IMR-90 (cell line): ENCODE results near the gene ASS1. TPM values are rescaled to one million over a fixed set of nuclear protein-coding genes. Genes with fewer than 3 reads are reported as not detected.

ENCODE experiments used
- ATAC-seq: fragments of 200-7000 bp; cut with Tn5 transposase; 2 replicates; pipeline ENCODE4 v1.9.1; 2020; ENCODE audit warnings: low read depth, mild to moderate bottlenecking, moderate library complexity
- BruUV-seq: library from RNA; stranded (reverse); fragments of 400-500 nt; replicated peaks from 2 replicates; lab custom pipeline; 2021; lab: Mats Ljungman, UMichigan
- CTCF ChIA-PET: fragments of 300-600 bp; formaldehyde crosslinking; extraction: SDS; loops from one replicate; lab custom pipeline; 2021; ENCODE audit warnings: antibody characterized with exemption; lab: Yijun Ruan, JAX
- POLR2A ChIA-PET: fragments of 300-600 bp; sonication (Branson Sonifier 250); formaldehyde crosslinking; loops from one replicate; lab custom pipeline; 2022; ENCODE audit warnings: antibody characterized with exemption; ENCODE audit not compliant: unreplicated experiment; lab: Charles Lee
- DNase-seq: peaks from one replicate; pipeline ENCODE4 v3.0.0; 2013
- H2AFZ ChIP-seq: replicated peaks from 2 replicates; pipeline ENCODE3; 2013; ENCODE audit warnings: low read length, mild to moderate bottlenecking; ENCODE audit not compliant: poor library complexity
- H2AK5ac ChIP-seq: 2 replicates; pipeline ENCODE4 v1.6.1; 2013; ENCODE audit warnings: low read depth, low read length, inconsistent platforms
- H2AK9ac ChIP-seq: replicated peaks from 2 replicates; pipeline ENCODE3; 2013; ENCODE audit warnings: mild to moderate bottlenecking, low read depth, low read length, moderate library complexity; ENCODE audit not compliant: poor library complexity
- H2BK120ac ChIP-seq: 2 replicates; pipeline ENCODE4 v1.6.1; 2013; ENCODE audit warnings: low read depth, low read length, inconsistent platforms
- H2BK15ac ChIP-seq: 3 replicates; pipeline ENCODE4 v1.6.1; 2013; ENCODE audit warnings: low read depth, low read length, inconsistent platforms
- H2BK20ac ChIP-seq: 2 replicates; pipeline ENCODE4 v1.6.1; 2013; ENCODE audit warnings: low read depth, mild to moderate bottlenecking, inconsistent platforms, low read length, moderate library complexity
- H2BK5ac ChIP-seq: 2 replicates; pipeline ENCODE4 v1.6.1; 2013; ENCODE audit warnings: mild to moderate bottlenecking, low read depth, low read length, inconsistent platforms; ENCODE audit not compliant: poor library complexity, severe bottlenecking
- H3K14ac ChIP-seq: replicated peaks from 2 replicates; pipeline ENCODE4 v1.6.1; 2013; ENCODE audit warnings: low read depth, low read length, inconsistent platforms
- H3K18ac ChIP-seq: 2 replicates; pipeline ENCODE4 v1.6.1; 2013; ENCODE audit warnings: low read depth, low read length, control low read depth
- H3K23ac ChIP-seq: 2 replicates; pipeline ENCODE4 v1.6.1; 2013; ENCODE audit warnings: low read depth, low read length, inconsistent platforms
- H3K27ac ChIP-seq: 2 replicates; pipeline ENCODE4 v1.5.1; 2013; ENCODE audit warnings: mild to moderate bottlenecking, control low read depth, low read length; ENCODE audit not compliant: insufficient read depth
- H3K27me3 ChIP-seq: 2 replicates; pipeline ENCODE4 v1.6.1; 2013; ENCODE audit warnings: low read length; ENCODE audit not compliant: control insufficient read depth, insufficient read depth
- H3K36me3 ChIP-seq: 2 replicates; pipeline ENCODE4 v1.6.1; 2013; ENCODE audit warnings: low read length, mixed read lengths; ENCODE audit not compliant: control insufficient read depth, insufficient read depth
- H3K4ac ChIP-seq: 2 replicates; pipeline ENCODE4 v1.6.1; 2013; ENCODE audit warnings: low read depth, low read length, inconsistent platforms
- H3K4me1 ChIP-seq: 2 replicates; pipeline ENCODE4 v1.6.1; 2013; ENCODE audit warnings: low read length, mixed read lengths; ENCODE audit not compliant: control insufficient read depth, insufficient read depth
- H3K4me2 ChIP-seq: 2 replicates; pipeline ENCODE4 v1.6.1; 2013; ENCODE audit warnings: low read depth, mild to moderate bottlenecking, control low read depth, low read length, moderate library complexity
- H3K4me3 ChIP-seq: 2 replicates; pipeline ENCODE4 v1.5.1; 2013; ENCODE audit warnings: low read depth, mild to moderate bottlenecking, control low read depth, low read length, moderate library complexity; ENCODE audit not compliant: insufficient read depth
- H3K56ac ChIP-seq: 2 replicates; pipeline ENCODE4 v1.6.1; 2013; ENCODE audit warnings: low read length, inconsistent platforms; ENCODE audit not compliant: insufficient read depth; ENCODE audit errors: extremely low read depth
- H3K79me1 ChIP-seq, 2 experiments: 2 replicates each; pipeline ENCODE4 v1.6.1; 2013; ENCODE audit warnings: low read length in 2 of 2, inconsistent platforms in 1 of 2, low read depth in 1 of 2
- H3K9ac ChIP-seq: 2 replicates; pipeline ENCODE4 v1.6.1; 2013; ENCODE audit warnings: low read depth, low read length, control low read depth
- H3K9me1 ChIP-seq: 2 replicates; pipeline ENCODE4 v1.6.1; 2013; ENCODE audit warnings: low read length, inconsistent platforms; ENCODE audit not compliant: insufficient read depth
- H3K9me3 ChIP-seq: 2 replicates; pipeline ENCODE4 v1.6.1; 2013; ENCODE audit warnings: low read length; ENCODE audit not compliant: control insufficient read depth, insufficient read depth
- H4K20me1 ChIP-seq: 2 replicates; pipeline ENCODE4 v1.6.1; 2013; ENCODE audit warnings: low read length, inconsistent platforms; ENCODE audit not compliant: insufficient read depth
- H4K5ac ChIP-seq: 2 replicates; pipeline ENCODE4 v1.6.1; 2013; ENCODE audit warnings: mild to moderate bottlenecking, low read depth, low read length, control low read depth
- H4K8ac ChIP-seq, 2 experiments: 2 replicates each; pipeline ENCODE4 v1.6.1; 2013; ENCODE audit warnings: low read depth in 2 of 2, low read length in 2 of 2, control low read depth in 1 of 2, inconsistent platforms in 1 of 2
- H4K91ac ChIP-seq: 2 replicates; pipeline ENCODE4 v1.6.1; 2013; ENCODE audit warnings: low read depth, low read length, inconsistent platforms; ENCODE audit not compliant: insufficient read depth
- BHLHE40 ChIP-seq: fragments of 150-350 bp; IDR thresholded peaks from 2 replicates; pipeline ENCODE4 v1.6.1; 2016; ENCODE audit warnings: mild to moderate bottlenecking, low read depth, low read length
- CEBPB ChIP-seq: IDR thresholded peaks from 2 replicates; pipeline ENCODE4 v1.6.1; 2012; ENCODE audit warnings: low read depth, low read length, improper control_type of control experiment
- CHD1 ChIP-seq: IDR thresholded peaks from 2 replicates; pipeline ENCODE4 v1.6.1; 2012; ENCODE audit warnings: low read depth, low read length, improper control_type of control experiment
- CTCF ChIP-seq: conservative IDR thresholded peaks from 2 replicates; pipeline ENCODE4 v1.5.1; 2012; ENCODE audit warnings: mild to moderate bottlenecking, low read depth, low read length, improper control_type of control experiment
- ELK1 ChIP-seq: fragments of 150-350 bp; IDR thresholded peaks from 2 replicates; pipeline ENCODE4 v1.6.1; 2016; ENCODE audit warnings: low read depth, mild to moderate bottlenecking, low read length, moderate library complexity, borderline replicate concordance
- FOS ChIP-seq: fragments of 150-350 bp; IDR thresholded peaks from 2 replicates; pipeline ENCODE4 v1.6.1; 2016; ENCODE audit warnings: low read depth, low read length
- MAFK ChIP-seq: IDR thresholded peaks from 2 replicates; pipeline ENCODE4 v1.6.1; 2012; ENCODE audit warnings: low read depth, low read length, improper control_type of control experiment
- MAZ ChIP-seq: IDR thresholded peaks from 2 replicates; pipeline ENCODE4 v1.6.1; 2012; ENCODE audit warnings: low read depth, mild to moderate bottlenecking, low read length, improper control_type of control experiment, moderate library complexity, borderline replicate concordance
- MXI1 ChIP-seq: IDR thresholded peaks from 2 replicates; pipeline ENCODE4 v1.6.1; 2012; ENCODE audit warnings: low read depth, mild to moderate bottlenecking, low read length, moderate library complexity, borderline replicate concordance
- NFE2L2 ChIP-seq: fragments of 150-350 bp; IDR thresholded peaks from 2 replicates; pipeline ENCODE4 v1.6.1; 2016; ENCODE audit warnings: low read depth, mild to moderate bottlenecking, low read length
- POLR2A ChIP-seq: IDR thresholded peaks from 2 replicates; pipeline ENCODE4 v1.6.1; 2012; ENCODE audit warnings: mild to moderate bottlenecking, low read depth, low read length
- RCOR1 ChIP-seq: IDR thresholded peaks from 2 replicates; pipeline ENCODE4 v1.6.1; 2012; ENCODE audit warnings: mild to moderate bottlenecking, low read length, improper control_type of control experiment; ENCODE audit not compliant: insufficient replicate concordance
- RFX5 ChIP-seq: IDR thresholded peaks from 2 replicates; pipeline ENCODE4 v1.8.0; 2012; ENCODE audit warnings: low read depth, mild to moderate bottlenecking, low read length, moderate library complexity
- SMC3 ChIP-seq: fragments of 150-350 bp; IDR thresholded peaks from 2 replicates; pipeline ENCODE4 v1.6.1; 2016; ENCODE audit warnings: low read depth, mild to moderate bottlenecking, antibody characterized with exemption, low read length, moderate library complexity
- USF2 ChIP-seq: fragments of 150-350 bp; IDR thresholded peaks from 2 replicates; pipeline ENCODE4 v1.6.1; 2017; ENCODE audit warnings: mild to moderate bottlenecking, antibody characterized with exemption, low read length, low read depth
- WGBS, 2 experiments: methylation state at CpG; one replicate each; pipeline versions ENCODE4 v1.1.5 to v1.1.7; 2013; ENCODE audit warnings: missing lambda C conversion rate in 2 of 2; ENCODE audit not compliant: insufficient read length in 1 of 2; ENCODE audit errors: extremely low coverage in 2 of 2; 5-methylcytosine and 5-hydroxymethylcytosine counted together
- dilution Hi-C: fragments of 300-500 bp; cut with HindIII; formaldehyde crosslinking; loops from one replicate; pipeline ENCODE4 v1.14.3; 2018; ENCODE audit warnings: low sequenced_read_pairs; ENCODE audit not compliant: unreplicated experiment
- in situ Hi-C: fragments of 300-500 bp; cut with MboI; formaldehyde crosslinking; loops from 3 replicates; pipeline ENCODE4 v1.14.3; 2019; ENCODE audit warnings: low sequenced_read_pairs, inconsistent platforms, mixed read lengths
- intact Hi-C: fragments of 100-400 bp; cut with micrococcal nuclease; formaldehyde crosslinking; loops from 2 replicates; pipeline ENCODE4 v1.10.0; 2022
- polyA plus RNA-seq, 3 experiments: library from polyadenylated mRNA; depleted of rRNA; stranded (reverse); fragments of >200 nt; gene quantifications; 2 replicates each; pipeline ENCODE4 v1.2.3, GENCODE V29; 2012; ENCODE audit warnings: low replicate concordance in 1 of 3
- total RNA-seq: library from RNA; depleted of rRNA; stranded (reverse); fragments of >200 nt; gene quantifications from 2 replicates; pipeline ENCODE4 v1.2.3, GENCODE V29; 2012

ASS1 gene
- total and polyA plus RNA-seq, 2 of the 4 experiments (the other 2 are of a cell fraction): 39.6 to 41.9 TPM

- ATAC-seq: no peak
- no peak overlapping the region for H2BK5ac ChIP-seq
- intact Hi-C loops (loop anchor here (1.0 kb wide), 1 partner anchor 30 kb away; no protein-coding TSS in a partner anchor), in situ Hi-C loops (no loop called here), dilution Hi-C loops (no loop called here)
- H3K14ac ChIP-seq: no peak overlapping the region
- H4K8ac ChIP-seq: no peak overlapping the region
- H3K4ac ChIP-seq: no peak overlapping the region
- no peak overlapping the region for H3K4me3 ChIP-seq
- no TSS peak for BruUV-seq
- no peak overlapping the region for H4K91ac ChIP-seq
- no peak overlapping the region for H3K9ac ChIP-seq
- H3K56ac ChIP-seq: no peak overlapping the region
- H2BK120ac ChIP-seq: no peak overlapping the region
- H2BK20ac ChIP-seq: no peak overlapping the region
- H3K23ac ChIP-seq: no peak overlapping the region
- no peak overlapping the region for H3K4me2 ChIP-seq
- H3K4me1 ChIP-seq: no peaks in the 10 kb centered on the region
- no peaks in the 10 kb centered on the region for H4K20me1 ChIP-seq
- no peaks in the 10 kb centered on the region for H3K36me3 ChIP-seq
- H3K27ac ChIP-seq: no peak overlapping the region
- H3K18ac ChIP-seq: no peak overlapping the region
- H3K9me1 ChIP-seq: no peaks in the 10 kb centered on the region
- no peak overlapping the region for H2BK15ac ChIP-seq
- ChIA-PET CTCF (no interaction called here), POLR2A (no interaction called here)
- H2AK9ac ChIP-seq: no peak overlapping the region
- H3K27me3 ChIP-seq: peaks cover 62% of the 10 kb centered on the region
- WGBS, 2 experiments: 35% methylated on average over 12 of the region's 31 CpGs; no CpG with 5 or more reads in 1 of the 2 experiments
- H2AFZ ChIP-seq: peak overlapping the region; percentile 49
- no peak for TF ChIP-seq RFX5
- no peak for TF ChIP-seq CTCF
- TF ChIP-seq CHD1: no peak
- no peak for TF ChIP-seq POLR2A
- TF ChIP-seq BHLHE40: no peak
- TF ChIP-seq MAZ: no peak
- no peak for TF ChIP-seq MXI1
- TF ChIP-seq CEBPB: no peak
- no peak for TF ChIP-seq MAFK
- TF ChIP-seq RCOR1: no peak
- TF ChIP-seq SMC3: no peak
- TF ChIP-seq ELK1: no peak
- TF ChIP-seq USF2: no peak
- TF ChIP-seq FOS: no peak
- no peak for TF ChIP-seq NFE2L2
- no peaks in the 10 kb centered on the region for H3K79me1 ChIP-seq
- no peak overlapping the region for H2AK5ac ChIP-seq
- no peaks in the 10 kb centered on the region for H3K9me3 ChIP-seq
- no peak for DNase-seq
- no peak overlapping the region for H4K5ac ChIP-seq
These were observed 82.3 kb downstream of the ASS1 start for GRCh38 chr9:130526854-130527650.
